ENCODE results near the gene WDR7. TPM values are rescaled to one million over a fixed set of nuclear protein-coding genes. Genes with fewer than 3 reads are reported as not detected.

WDR7 gene
- total RNA-seq, 4 donors from 2014 or later = 10.3 to 17.2 (median 16.3) TPM

GRCh38 chr18:56770873-56771272, 119.7 kb downstream of the WDR7 start:
- TF ChIP-seq CTCF (IDR thresholded peaks at IDR 0.05) (no peak), POLR2A (IDR thresholded peaks at IDR 0.05) (no peak)
- no peak overlapping the region for H3K4me3 ChIP-seq (ENCODE audit: low read depth, poor library complexity, severe bottlenecking)
- intact Hi-C loops (cut with DNase I; ENCODE audit: low total_unique reads) = no loop called here
- DNase-seq (ENCODE audit: low spot score in 2 of 2) = no peak

- no peak overlapping the region for H3K4me3 ChIP-seq (ENCODE audit: low read depth, poor library complexity, severe bottlenecking)
- WGBS, 2 donors = 91 to 94% methylated on average over 6 of the region's 6 CpGs
- TF ChIP-seq CTCF (IDR thresholded peaks at IDR 0.05) (no peak), POLR2A (IDR thresholded peaks at IDR 0.05) (no peak)
- intact Hi-C loops (cut with DNase I; ENCODE audit: low total_unique reads) = no loop called here
- DNase-seq (ENCODE audit: low spot score in 2 of 2) = no peak
Observed at GRCh38 chr18:56775701-56776100, 124.5 kb downstream of the WDR7 start.

- 89 to 91% methylated on average over 5 of the region's 5 CpGs for WGBS, 2 donors
- intact Hi-C loops (cut with DNase I; ENCODE audit: low total_unique reads) = no loop called here
- TF ChIP-seq POLR2A (IDR thresholded peaks at IDR 0.05) = no peak
- TF ChIP-seq CTCF (IDR thresholded peaks at IDR 0.05) = no peak
- DNase-seq (ENCODE audit: low spot score in 2 of 2) = no peak
- no peak overlapping the region for H3K4me3 ChIP-seq (ENCODE audit: low read depth, poor library complexity, severe bottlenecking)
Observed at GRCh38 chr18:56787390-56787789, 136.2 kb downstream of the WDR7 start.

DNA sequence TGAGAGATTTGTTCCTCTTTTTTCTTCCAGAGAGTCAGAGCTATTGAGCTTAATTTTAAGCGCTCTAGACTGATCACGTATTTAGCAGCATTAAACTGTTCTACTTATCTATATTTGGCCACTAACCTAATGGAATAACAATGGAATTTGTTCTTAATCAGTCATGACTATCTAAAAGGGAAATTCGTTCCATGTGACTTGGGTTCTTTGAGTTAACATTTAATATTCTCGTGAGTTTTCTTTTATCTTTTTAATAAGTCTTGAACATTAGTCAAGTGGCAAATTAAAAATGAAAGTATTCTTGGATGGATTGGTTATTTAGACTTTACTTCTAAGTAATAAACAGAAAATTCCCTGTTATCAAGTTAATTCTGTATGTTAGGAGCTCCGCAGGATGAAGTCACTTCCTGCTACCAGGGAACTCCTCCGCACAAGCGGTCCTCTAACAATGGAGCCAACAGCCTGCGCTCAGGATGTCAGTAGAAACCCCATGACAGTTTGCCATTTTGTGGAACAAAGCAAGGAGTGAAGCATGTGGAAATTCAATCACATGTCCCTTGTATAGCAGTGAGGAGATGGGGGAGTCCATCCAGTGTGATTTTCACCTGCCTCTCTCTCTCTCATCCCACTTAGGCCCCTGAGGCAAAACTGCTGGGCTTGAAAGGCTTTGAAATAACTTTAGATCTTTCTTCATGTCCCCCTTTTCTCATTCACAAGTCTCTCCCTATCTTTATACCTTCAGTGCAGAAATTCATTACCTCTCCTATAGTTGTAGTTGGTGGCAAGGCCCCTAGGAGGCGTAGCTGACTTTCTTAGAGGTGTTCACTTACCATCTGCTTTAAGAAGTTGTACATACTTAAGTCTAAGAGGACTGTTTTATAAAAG, 138.1 kb downstream of the WDR7 start:
- 89 to 90% methylated on average over 9 of the region's 9 CpGs for WGBS, 2 donors

GRCh38 chr18:56789889-56790180, 138.7 kb downstream of the WDR7 start:
- intact Hi-C loops (cut with DNase I; ENCODE audit: low total_unique reads) = no loop called here
- no peak overlapping the region for H3K4me3 ChIP-seq (ENCODE audit: low read depth, poor library complexity, severe bottlenecking)
- TF ChIP-seq POLR2A (IDR thresholded peaks at IDR 0.05) (no peak), CTCF (IDR thresholded peaks at IDR 0.05) (no peak)
- WGBS, 2 donors = 92 to 97% methylated on average over 3 of the region's 3 CpGs
- DNase-seq (ENCODE audit: low spot score in 2 of 2) = no peak

More for the DNA sequence above, 138.1 kb downstream of the WDR7 start:
- no peak for DNase-seq (ENCODE audit: low spot score in 2 of 2)
- H3K4me3 ChIP-seq (ENCODE audit: low read depth, poor library complexity, severe bottlenecking) = no peak overlapping the region
- intact Hi-C loops (cut with DNase I; ENCODE audit: low total_unique reads) = no loop called here
- no peak for TF ChIP-seq CTCF (IDR thresholded peaks at IDR 0.05)
- no peak for TF ChIP-seq POLR2A (IDR thresholded peaks at IDR 0.05)

DNA sequence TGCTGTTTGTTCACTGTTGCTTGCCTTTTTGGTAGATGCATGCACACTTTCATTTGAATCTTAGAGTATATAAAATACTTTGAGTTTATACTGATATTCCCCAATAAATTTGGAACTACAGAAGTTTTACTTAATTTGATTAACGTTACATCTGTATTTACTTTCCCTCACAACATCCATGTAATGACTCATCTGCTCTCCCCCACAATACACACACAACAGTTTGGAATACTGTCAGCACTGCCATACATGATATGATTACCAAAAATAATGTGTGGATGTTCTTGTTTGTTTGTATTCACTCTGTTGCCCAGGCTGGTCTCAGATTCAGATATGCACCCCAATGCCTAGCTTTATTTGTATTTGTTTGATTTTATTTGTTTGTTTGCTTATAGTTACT, 144.2 kb downstream of the WDR7 start:
- WGBS, 2 donors = 63 to 73% methylated on average over 1 of the region's 1 CpG
- H3K4me3 ChIP-seq (ENCODE audit: low read depth, poor library complexity, severe bottlenecking) = no peak overlapping the region
- no peak for TF ChIP-seq CTCF (IDR thresholded peaks at IDR 0.05)
- TF ChIP-seq POLR2A (IDR thresholded peaks at IDR 0.05) = no peak
- no peak for DNase-seq (ENCODE audit: low spot score in 2 of 2)
- intact Hi-C loops (cut with DNase I; ENCODE audit: low total_unique reads) = no loop called here
